Measurements from ENCODE around the gene TSPAN16. TPM values are rescaled to one million over a fixed set of nuclear protein-coding genes. Genes with fewer than 3 reads are reported as not detected.

Gene TSPAN16, protein sequence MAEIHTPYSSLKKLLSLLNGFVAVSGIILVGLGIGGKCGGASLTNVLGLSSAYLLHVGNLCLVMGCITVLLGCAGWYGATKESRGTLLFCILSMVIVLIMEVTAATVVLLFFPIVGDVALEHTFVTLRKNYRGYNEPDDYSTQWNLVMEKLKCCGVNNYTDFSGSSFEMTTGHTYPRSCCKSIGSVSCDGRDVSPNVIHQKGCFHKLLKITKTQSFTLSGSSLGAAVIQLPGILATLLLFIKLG
- not detected in 5 replicates for total RNA-seq (2022; extraction: Qiagen RNA extraction; ENCODE audit: low read depth)

DNA sequence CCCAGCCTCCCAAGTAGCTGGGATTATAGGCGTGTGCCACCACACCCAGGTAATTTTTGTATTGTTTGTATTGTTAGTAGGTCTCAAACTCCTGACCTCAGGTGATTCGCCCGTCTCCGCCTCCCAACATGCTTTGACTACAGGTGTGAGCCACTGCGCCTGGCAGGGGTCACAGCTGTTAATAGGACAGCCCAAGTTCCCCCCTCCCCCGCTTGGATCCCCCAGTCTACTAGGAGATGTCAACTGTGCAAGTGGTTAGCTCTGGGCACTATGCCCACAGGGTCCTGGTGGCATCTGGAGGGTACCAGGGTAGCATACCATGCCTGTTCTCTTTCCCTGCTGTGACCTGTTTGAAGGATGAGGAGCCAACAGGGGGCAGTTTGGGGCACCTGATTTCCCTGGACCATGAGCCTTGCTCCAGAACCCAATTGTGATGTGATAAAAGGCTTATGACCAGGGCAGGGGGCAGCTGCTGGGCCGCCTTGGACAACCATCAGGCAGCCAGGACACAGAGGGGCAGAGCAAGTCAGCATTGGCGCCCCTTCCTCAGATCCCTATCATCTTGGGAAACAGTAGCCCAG, at the start of gene TSPAN16:
TSPAN16 (plus strand) TSS at position 496 of the 581 bp plus-strand sequence. CDS start 138 bp downstream, outside the sequence.

DNA sequence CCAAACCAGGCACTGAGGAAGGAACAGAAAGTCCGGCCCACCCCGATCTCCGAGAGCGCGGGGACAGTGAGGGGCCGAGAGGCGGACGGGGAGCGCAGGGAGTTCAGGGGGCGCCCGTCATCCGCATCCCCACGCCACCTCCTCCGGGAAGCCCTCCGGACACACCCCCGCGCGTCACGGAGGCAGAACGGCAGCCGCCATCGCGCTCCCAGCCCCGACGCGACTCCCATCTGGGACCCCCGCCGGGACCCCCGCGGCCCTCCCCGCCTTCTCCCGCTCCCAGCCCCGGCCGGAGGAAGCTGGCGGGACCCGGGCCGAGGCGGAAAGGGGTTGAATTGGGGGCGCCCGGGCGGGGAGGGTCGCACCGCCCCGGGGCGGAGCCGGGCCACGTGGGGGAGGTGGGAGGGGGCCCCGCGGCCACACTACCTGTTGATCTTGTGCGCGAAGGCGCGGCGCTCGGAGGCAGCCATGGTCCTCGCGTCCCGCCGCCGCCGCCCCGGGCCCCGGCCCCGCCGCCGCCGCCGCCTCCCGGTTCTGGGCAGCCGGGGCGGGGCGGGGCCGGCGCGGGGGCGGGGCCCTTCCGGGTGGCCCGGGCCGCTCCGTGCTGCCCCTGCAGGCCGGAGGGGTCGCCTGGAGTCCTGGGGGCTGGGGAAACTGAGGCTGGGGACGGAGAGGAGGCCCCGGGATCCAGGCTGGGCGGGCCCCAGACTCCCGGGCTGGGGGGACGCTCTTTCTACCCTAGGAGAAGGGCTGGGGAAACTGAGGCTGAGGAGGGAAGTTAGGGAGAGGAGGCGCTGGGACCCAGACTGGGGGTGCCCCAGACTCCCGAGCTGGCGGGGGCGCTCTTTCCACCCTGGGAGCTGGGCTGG, 33.8 kb upstream of the TSPAN16 start, which contains the start of gene DOCK6:
DOCK6 (minus strand) TSS at position 554 of the 869 bp plus-strand sequence; CDS start at position 470, 84 bp downstream.

DNA sequence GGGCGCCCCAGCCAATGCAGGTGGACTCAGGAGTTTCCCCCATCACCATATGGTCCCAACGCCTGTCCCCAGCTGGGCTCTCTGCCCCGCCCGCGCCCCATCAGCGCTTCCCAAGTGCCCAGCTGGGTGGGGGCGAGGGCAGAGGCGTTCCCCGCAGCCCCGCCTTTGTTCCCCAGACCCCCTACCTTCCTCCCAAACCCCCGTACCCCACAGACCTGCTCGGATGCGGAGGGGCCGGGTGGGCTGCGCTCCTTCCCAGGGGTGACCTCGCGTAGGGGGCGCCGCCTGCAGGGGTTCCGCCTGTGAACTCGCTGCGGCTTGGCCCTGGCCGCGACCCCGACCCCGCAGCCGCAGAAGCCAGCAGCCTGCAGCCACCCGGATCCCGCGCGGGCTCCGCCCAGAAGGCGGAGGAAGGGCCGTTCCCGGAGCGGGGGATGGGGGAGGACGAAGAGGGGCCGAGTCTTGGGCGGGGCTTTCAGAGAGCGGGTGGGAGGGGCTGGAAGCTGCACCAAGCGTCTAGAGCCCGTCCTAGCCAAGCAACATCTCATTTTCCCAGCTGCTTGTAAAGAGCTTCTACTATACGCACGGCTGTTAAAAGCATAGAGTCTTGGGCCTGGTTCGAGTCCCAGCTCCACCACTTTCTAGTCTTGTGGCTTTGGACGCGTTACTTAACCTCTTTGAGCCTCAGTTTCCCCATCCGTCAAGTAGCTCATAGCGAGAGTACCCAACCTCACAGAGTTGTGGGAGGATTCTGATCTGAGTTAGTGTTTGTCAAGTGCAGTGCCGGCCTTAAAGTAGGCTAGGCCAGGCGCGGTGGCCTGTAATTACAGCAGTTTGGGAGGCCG, 43.5 kb downstream of the TSPAN16 start, which contains the start of gene RAB3D:
RAB3D (minus strand) TSS at position 404 of the 845 bp plus-strand sequence. CDS start 2,258 bp downstream, outside the sequence.

DNA sequence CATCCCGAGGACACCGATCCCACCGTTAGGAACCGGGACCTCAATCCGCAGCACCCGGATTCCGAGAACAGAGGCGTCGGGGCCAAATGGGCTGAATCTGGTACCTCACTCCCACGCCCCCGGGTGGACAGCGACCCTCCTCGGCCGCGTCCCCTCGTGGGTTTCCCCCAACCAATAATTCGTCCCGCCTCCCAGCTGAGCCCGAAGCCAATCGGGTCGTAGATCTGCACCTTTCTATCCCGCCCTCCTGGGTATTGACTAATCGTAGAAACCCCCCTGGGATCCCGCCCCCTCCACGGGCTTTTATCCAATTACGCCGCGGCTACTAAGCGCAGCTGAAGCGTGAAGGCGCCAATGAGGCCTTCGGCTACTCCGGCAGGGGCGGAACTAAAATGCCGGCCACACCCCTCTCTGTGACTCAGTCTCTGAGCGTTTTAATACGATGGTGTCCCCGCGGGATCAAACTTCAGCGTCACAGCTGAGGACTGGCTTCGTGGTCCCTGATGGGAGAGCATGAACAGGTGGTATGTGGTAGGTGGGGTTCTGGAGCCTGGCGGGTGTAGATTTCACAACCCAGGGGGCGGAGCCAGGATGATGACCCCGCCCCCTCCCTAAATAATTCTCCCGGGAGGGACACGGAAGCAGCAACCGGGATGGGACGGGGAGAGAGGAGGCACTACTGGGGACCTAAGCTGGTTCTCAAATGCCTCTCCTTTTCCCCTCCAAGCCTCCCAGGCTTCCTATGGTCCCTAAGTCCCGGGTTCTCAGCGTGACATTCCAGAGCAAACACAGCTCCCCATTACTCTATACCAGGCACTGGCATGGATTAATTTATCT, 50.4 kb downstream of the TSPAN16 start, which contains the start of the genes CCDC159 and TMEM205:
CCDC159 (plus strand) TSS at position 416 of the 837 bp plus-strand sequence; CDS start at position 504, 88 bp downstream.
TMEM205 (minus strand) TSS at position 165 of the 837 bp plus-strand sequence. CDS start 649 bp downstream, outside the sequence.

DNA sequence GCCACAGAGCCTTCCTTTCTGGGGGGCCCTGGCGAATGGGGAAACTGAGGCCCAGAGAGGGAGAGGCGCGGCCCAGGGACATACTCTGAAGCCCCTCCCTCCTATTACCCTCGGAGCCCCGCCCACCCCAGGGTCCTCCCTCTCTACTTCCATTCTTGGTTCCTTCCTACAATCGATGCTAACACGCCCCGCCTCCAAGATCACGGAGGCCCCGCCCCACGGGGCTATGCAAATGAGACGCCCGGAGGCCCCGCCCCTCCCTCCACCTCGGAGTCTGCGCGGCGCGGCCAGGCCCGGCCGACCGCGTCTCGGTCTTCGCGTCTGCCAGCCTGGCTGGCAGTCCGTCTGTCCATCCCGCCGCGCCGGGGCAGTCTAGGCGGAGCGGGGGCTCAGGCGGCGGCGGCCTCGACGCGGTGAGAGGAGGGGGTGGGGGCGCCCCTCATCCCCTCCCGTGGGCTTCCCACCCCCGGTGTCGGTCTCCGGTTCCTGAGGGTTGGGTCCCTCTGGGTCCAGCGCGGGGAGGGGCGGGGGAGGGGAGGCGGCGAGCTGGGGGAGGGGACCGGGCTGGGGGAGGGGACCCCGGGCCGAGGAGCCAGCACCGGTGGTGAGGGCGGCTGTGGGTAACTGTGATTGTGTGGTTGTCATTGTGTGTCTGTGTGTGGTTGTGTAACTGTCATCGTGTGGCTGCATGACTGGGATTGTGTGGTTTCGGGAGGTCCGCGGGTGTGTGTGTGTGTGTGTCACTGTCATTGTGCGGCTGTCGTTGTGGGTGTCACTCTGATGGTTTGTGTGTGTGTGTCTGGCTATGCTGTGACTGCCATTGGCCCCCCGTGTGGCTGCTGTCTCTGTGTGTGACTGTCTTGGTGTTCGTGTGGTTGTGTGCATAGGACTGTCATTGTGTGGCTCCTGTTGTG, 59.5 kb downstream of the TSPAN16 start, which contains the start of gene PLPPR2:
PLPPR2 (plus strand) TSS at position 273 of the 914 bp plus-strand sequence. CDS start 2,242 bp downstream, outside the sequence.

Other genes starting within 250 kb of the TSPAN16 start
- 25.6 to 35.9 TPM (median 33.0 TPM) in 5 replicates for gene LDLR, start 206.7 kb upstream of the TSPAN16 start, total RNA-seq (2022; extraction: Qiagen RNA extraction; ENCODE audit: low read depth)
- gene SPC24, start 140.4 kb upstream of the TSPAN16 start, total RNA-seq (2022; extraction: Qiagen RNA extraction; ENCODE audit: low read depth): 12.4 to 15.6 TPM (median 13.4 TPM) in 5 replicates
- 29.5 to 36.9 TPM (median 31.6 TPM) in 5 replicates for gene KANK2, start 98.6 kb upstream of the TSPAN16 start, total RNA-seq (2022; extraction: Qiagen RNA extraction; ENCODE audit: low read depth)
- gene ANGPTL8, start 56.5 kb upstream of the TSPAN16 start, total RNA-seq (2022; extraction: Qiagen RNA extraction; ENCODE audit: low read depth): not detected in 5 replicates
- gene DOCK6, start 33.6 kb upstream of the TSPAN16 start, total RNA-seq (2022; extraction: Qiagen RNA extraction; ENCODE audit: low read depth): 8.1 to 9.7 TPM (median 8.8 TPM) in 5 replicates
- 2.5 to 3.9 TPM (median 3.0 TPM) in 5 replicates for gene RAB3D, start 43.5 kb downstream of the TSPAN16 start, total RNA-seq (2022; extraction: Qiagen RNA extraction; ENCODE audit: low read depth)
- 98.1 to 128 TPM (median 106 TPM) in 5 replicates for gene TMEM205, start 50.1 kb downstream of the TSPAN16 start, total RNA-seq (2022; extraction: Qiagen RNA extraction; ENCODE audit: low read depth)
- 4.4 to 7.7 TPM (median 5.0 TPM) in 5 replicates for gene CCDC159, start 50.4 kb downstream of the TSPAN16 start, total RNA-seq (2022; extraction: Qiagen RNA extraction; ENCODE audit: low read depth)
- gene PLPPR2, start 59.3 kb downstream of the TSPAN16 start, total RNA-seq (2022; extraction: Qiagen RNA extraction; ENCODE audit: low read depth): 8.3 to 11.2 TPM (median 10.5 TPM) in 5 replicates
- 1.7 to 2.7 TPM (median 2.3 TPM) in 5 replicates for gene SWSAP1, start 78.5 kb downstream of the TSPAN16 start, total RNA-seq (2022; extraction: Qiagen RNA extraction; ENCODE audit: low read depth)
- gene EPOR, start 88.2 kb downstream of the TSPAN16 start, total RNA-seq (2022; extraction: Qiagen RNA extraction; ENCODE audit: low read depth): 3.7 to 5.8 TPM (median 4.7 TPM) in 5 replicates
- 0.67 to 2.7 TPM (median 2.0 TPM) in 5 replicates for gene RGL3, start 123.2 kb downstream of the TSPAN16 start, total RNA-seq (2022; extraction: Qiagen RNA extraction; ENCODE audit: low read depth)
- 0.80 to 1.7 TPM (median 1.1 TPM) in 5 replicates for gene ODAD3, start 139.0 kb downstream of the TSPAN16 start, total RNA-seq (2022; extraction: Qiagen RNA extraction; ENCODE audit: low read depth)
- 246 to 281 TPM (median 260 TPM) in 5 replicates for gene PRKCSH, start 139.5 kb downstream of the TSPAN16 start, total RNA-seq (2022; extraction: Qiagen RNA extraction; ENCODE audit: low read depth)
- gene ELAVL3, start 184.9 kb downstream of the TSPAN16 start, total RNA-seq (2022; extraction: Qiagen RNA extraction; ENCODE audit: low read depth): 0.02 to 0.12 TPM (median 0.06 TPM) in 4 of 5 replicates, not detected in the other
- gene ZNF653, start 209.7 kb downstream of the TSPAN16 start, total RNA-seq (2022; extraction: Qiagen RNA extraction; ENCODE audit: low read depth): 4.3 to 5.4 TPM (median 4.7 TPM) in 5 replicates
- gene ECSIT, start 233.0 kb downstream of the TSPAN16 start, total RNA-seq (2022; extraction: Qiagen RNA extraction; ENCODE audit: low read depth): 30.1 to 36.2 TPM (median 32.5 TPM) in 5 replicates
- gene CNN1, start 242.7 kb downstream of the TSPAN16 start, total RNA-seq (2022; extraction: Qiagen RNA extraction; ENCODE audit: low read depth): 0.28 to 0.56 TPM (median 0.44 TPM) in 5 replicates

Data from A549 treated with DMSO at 1 μM for 4 hours (cell line).